GM19463 (cell line): ENCODE data around the gene RAB12.
"Not testable (repeated sequence)": the region's sequence is repeated elsewhere in the genome, so short reads cannot be mapped to it uniquely, and the experiment has no call there.

Experiments used
- ATAC-seq: cut with Tn5 transposase; IDR thresholded peaks from one replicate; pipeline ENCODE4 v1.9.1; 2021; ENCODE audit warnings: mild to moderate bottlenecking, moderate library complexity; ENCODE audit not compliant: unreplicated experiment

The RAB12 gene

DNA sequence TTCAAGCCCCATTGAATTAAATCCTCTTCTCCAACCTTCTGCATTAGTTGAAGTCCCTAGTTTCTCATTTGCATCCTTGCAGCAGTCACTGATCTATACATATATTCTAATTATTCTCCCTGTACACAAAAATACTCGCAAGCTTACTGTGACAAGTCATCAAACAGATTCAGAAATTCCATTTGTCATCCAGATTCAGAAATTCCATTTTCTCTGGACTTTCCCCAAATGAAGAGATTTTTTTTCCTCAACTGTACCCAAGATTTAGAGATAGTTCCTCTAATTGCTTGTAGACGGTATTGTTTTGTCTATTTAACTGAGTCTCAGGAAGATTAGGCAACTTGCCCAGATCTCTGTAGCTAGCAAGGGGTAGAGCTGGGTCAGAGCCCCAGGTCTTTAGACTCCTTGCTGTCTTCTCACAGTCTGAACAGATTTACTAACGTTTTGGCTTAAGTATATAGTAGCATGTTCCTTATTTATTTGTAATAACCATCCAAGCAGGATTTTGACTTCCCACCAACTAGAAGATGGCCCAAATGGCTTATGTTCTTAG, 34.2 kb downstream of the RAB12 start:
- ATAC-seq, result no peak

DNA sequence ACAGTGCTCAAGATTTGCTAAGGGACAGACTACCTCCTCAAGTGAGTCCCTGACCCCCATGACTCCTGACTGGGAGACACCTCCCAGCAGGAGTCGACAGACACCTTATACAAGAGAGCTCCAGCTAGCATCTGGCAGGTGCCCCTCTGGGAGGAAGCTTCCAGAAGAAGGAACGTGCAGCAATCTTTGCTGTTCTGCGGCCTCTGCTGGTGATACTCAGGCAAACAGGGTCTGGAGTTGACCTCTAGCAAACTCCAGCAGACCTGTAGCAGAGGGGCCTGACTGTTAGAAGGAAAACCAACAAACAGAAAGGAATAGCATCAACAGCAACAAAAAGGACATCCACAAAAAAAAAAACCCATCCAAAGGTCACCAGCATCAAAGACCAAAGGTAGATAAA, 38.1 kb downstream of the RAB12 start:
- not testable (repeated sequence) for ATAC-seq

DNA sequence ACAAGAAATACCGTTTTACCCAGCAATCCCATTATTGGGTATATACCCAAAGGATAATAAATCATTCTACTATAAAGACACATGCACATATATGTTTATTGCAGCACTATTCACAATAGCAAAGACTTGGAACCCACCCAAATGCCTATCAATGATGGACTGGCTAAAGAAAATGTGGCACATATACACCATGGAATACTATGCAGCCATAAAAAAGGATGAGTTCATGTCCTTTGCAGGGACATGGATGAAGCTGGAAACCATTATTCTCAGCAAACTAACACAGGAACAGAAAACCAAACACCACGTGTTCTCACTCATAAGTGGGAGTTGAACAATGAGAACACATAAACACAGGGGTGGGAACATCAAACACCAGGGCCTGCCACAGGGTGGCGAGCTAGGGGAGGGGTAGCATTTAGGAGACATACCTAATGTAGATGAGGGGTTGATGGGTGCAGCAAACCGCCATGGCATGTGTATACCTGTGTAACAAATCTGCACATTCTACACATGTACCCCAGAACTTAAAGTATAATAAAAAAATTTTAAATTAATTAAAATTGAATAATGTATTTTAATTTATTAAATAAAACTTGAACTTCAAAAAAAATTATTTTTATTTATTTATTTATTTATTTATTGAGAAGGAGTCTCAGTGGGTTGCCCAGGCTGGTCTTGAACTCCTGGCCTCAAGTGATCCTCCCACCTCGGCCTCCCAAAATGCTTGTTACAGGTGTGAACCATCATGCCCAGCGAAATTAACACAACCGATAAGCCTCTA, 42.4 kb downstream of the RAB12 start:
- not testable (repeated sequence) for ATAC-seq

GRCh38 chr18:8654503-8655451, 45.5 kb downstream of the RAB12 start:
- ATAC-seq, result no peak

GRCh38 chr18:8656232-8656631, 47.0 kb downstream of the RAB12 start:
- no peak for ATAC-seq

DNA sequence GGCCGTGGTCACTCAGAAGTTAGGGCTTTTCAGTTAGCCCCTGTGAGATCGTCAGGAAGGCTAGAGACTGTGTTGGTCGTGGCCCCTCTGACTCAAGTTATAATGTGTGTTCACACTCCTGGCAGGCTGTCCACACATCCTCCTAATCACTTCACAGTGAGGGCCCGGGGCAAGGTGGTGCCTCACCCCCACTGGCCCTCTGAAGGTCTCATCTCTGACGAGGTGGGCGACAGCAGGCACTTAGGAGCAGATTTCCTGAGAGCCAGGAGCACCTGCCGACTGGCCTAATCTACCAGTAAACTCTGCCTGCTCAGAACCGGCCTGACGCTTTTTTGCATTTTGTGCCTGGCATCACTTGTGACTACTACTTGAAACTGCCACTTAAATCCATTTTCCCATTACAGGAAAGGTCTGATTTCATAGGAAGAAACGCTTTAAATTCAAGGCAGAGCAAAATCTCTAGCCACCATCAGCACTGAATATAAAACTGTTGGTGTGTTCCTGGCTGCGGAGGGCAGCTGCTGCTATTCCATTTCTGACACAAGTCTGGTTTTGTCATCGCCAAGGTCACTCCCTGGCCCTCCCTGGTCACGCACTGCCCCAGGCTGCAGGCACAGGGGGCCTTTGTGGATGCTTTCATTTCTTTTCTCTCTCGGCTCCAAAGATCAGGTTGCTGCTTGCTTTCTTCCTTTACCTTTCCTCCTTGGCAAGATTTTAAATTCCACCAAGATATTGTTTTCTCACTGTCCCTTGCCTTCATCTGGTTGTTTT, 48.0 kb downstream of the RAB12 start:
- no peak for ATAC-seq

DNA sequence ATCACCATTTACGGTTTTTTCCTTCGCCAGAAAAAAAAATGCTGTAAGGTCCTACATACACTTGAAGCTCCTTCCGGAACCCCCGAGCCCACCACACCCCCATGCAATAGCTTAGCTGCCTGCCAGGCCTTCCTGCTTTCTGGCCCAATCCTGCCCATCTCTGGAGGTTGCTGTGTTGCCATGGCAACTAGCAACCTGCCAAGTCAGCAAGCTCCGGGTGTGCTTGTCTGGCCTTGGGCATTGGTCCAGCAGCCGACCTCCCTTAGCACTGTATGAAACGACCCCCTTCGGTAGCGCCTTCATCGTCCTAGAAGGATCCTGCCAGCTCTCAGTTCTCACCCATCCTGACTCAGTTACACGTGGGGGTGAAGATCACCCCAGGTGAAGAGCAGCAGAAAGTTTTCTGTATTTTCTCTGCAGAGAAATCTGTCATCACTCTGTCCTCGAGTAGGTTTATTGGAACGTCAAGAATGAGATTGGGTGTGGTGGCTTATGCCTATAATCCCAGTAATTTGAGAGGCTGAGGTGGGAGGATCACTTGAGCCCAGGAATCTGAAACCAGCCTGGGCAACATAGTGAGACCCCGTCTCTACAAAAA, 48.7 kb downstream of the RAB12 start:
- ATAC-seq, result no peak

- no peak for ATAC-seq
These were observed 49.7 kb downstream of the RAB12 start for GRCh38 chr18:8658858-8659485.

GRCh38 chr18:8659609-8660242, 50.5 kb downstream of the RAB12 start:
- no peak for ATAC-seq

DNA sequence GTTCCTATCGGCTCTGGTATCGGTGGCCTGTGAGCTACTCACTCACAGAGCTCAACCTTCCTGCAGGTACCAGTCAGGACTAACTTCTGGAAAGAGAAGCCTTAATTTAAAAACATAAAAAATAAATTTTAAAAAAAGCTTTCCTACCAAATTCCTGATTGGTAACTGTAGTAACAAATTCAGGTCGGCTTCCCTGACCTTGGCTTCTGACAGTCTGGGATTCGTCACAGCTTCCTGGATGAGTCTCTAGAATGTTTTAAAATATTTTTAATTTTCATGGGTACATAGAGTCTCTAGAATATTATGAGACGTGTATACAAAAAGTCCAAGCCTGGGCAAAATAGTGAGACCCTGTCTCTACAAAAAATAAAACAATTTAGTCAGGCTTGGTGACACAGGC, 51.1 kb downstream of the RAB12 start:
- ATAC-seq, result no peak

- no peak for ATAC-seq
These were observed 52.7 kb downstream of the RAB12 start for GRCh38 chr18:8661754-8662559.

DNA sequence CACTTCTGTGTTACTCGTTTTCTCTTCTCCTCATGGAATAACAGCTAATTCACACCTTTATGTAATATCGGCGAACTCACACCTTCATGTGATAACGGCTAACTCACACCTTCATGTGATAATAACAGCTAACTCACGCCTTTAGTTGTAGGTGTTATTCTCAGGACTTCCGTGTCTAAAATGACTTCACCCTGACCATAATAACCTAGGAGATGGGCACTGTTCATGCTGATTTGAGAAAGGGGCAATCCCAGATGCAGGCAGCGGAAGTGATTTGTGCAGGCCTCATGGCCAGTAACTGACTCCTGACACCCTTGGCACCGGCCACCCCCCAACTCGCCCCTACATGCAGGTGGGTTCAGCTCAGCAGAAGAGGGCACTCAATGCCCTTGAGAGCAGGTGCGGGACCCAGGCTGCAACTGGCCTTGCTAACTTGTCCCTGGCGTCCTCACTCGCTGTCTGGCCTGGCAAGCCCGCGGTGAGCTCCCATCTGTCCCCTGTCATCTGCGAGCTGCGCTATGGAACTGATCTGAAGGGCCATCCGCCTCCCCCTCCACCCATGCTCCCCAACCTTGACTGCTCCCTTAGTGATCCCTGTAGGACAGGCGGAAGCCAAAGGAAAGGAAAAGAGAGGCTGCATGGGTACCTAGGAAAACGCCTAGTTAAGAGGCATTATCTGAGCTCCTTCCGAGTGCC, 53.5 kb downstream of the RAB12 start:
- ATAC-seq, result no peak

- ATAC-seq, result no peak
These were observed 58.6 kb downstream of the RAB12 start for GRCh38 chr18:8667846-8668245.

DNA sequence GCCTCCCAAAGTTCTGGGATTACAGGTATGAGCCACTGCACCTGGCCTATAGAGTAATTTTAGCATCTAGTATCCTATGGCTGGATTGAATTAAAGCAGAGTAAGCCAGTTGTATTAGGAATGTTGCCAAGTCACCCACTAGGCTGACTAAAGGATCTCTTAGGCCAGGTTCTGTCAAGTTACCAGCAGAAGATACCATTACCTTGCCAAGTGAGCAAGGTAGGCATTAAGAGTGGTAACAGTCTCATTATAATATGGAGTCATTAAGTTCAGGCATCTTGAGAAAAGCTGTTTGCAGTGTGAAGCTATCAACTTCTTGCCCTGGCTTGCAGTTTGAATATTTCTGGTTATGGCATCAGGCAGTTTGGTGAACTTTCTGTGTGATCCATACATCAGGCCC, 59.1 kb downstream of the RAB12 start:
- no peak for ATAC-seq

DNA sequence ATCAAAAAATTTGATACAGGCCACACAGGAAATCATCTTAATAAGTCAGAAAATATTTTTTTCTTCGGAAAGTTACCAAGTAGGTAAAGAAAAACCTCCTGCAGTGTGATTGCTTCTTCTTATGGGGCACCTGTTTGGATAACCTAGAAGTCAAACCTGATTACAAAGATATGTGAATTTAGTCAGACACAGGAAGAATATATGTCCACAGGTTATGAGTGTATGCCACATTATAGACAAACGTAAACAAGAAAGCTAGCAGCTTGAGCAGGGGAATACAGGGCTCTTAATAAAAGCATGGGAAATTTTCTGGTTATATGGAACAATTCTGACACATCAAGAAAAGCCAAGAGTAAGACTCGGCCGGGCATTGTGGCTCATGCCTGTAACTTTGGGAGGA, 60.3 kb downstream of the RAB12 start:
- ATAC-seq, result no peak

GRCh38 chr18:8673256-8674209, 64.3 kb downstream of the RAB12 start:
- peak; percentile 97 for ATAC-seq

DNA sequence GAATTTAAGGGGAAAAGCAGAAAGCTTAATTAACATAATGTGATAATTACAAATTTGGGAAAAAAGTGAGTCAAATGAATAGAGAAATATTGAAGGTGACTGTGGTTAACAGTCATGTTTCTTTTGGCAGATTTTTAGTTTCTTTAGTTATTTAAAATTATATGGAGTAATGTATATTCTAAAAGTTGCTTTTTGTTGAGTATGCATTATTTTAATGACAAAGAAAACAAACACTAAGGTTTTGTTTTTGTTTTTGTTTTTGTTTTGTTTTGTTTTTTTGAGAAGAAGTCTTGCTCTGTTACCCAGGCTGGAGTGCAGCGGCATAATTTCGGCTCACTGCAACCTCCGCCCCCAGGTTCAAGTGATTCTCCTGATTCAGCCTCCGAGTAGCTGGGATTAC, 65.8 kb downstream of the RAB12 start:
- no peak for ATAC-seq
